Measurements from ENCODE around the gene TENM3. TPM values are rescaled to one million over a fixed set of nuclear protein-coding genes. Genes with fewer than 3 reads are reported as not detected.

The TENM3 gene
- total RNA-seq, 4 donors from 2014 or later, result 0.18 to 9.4 (median 1.5) TPM

DNA sequence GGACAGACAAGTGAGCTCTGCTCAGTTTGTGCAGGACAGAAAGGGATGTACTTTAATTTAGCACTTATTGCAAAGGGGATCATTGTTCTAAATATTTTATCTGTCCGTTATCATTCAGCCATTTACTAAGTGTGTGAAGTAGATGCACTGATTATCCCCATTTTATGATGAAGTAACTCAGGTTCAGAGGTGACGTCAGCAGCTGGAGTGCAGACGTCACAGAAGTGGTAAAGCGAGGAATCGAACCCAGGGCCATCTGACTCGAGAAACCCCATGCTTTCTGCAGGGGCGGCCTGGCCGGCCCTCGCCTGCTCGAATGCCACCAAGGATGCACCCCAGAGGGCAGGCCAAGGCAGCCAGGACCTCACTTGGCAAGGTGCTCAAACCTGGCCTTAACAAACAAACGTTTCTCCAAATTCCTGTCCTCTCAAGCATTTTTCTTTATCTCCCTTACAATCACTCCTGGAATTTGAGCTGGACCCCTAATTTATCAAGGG is 599.0 kb downstream of the TENM3 start:
- no peak for TF ChIP-seq POLR2A (IDR thresholded peaks at IDR 0.05)
- TF ChIP-seq, protein P1, sequence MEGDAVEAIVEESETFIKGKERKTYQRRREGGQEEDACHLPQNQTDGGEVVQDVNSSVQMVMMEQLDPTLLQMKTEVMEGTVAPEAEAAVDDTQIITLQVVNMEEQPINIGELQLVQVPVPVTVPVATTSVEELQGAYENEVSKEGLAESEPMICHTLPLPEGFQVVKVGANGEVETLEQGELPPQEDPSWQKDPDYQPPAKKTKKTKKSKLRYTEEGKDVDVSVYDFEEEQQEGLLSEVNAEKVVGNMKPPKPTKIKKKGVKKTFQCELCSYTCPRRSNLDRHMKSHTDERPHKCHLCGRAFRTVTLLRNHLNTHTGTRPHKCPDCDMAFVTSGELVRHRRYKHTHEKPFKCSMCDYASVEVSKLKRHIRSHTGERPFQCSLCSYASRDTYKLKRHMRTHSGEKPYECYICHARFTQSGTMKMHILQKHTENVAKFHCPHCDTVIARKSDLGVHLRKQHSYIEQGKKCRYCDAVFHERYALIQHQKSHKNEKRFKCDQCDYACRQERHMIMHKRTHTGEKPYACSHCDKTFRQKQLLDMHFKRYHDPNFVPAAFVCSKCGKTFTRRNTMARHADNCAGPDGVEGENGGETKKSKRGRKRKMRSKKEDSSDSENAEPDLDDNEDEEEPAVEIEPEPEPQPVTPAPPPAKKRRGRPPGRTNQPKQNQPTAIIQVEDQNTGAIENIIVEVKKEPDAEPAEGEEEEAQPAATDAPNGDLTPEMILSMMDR (IDR thresholded peaks at IDR 0.05), result no peak
- H3K4me1 ChIP-seq, result no peaks in the 10 kb centered on the region
- no peak for DNase-seq
- no peak overlapping the region for H3K4me3 ChIP-seq
- H3K36me3 ChIP-seq, result no peaks in the 10 kb centered on the region
- no peaks in the 10 kb centered on the region for H3K9me3 ChIP-seq
- H3K27ac ChIP-seq, result no peak overlapping the region
- no peaks in the 10 kb centered on the region for H3K27me3 ChIP-seq

DNA sequence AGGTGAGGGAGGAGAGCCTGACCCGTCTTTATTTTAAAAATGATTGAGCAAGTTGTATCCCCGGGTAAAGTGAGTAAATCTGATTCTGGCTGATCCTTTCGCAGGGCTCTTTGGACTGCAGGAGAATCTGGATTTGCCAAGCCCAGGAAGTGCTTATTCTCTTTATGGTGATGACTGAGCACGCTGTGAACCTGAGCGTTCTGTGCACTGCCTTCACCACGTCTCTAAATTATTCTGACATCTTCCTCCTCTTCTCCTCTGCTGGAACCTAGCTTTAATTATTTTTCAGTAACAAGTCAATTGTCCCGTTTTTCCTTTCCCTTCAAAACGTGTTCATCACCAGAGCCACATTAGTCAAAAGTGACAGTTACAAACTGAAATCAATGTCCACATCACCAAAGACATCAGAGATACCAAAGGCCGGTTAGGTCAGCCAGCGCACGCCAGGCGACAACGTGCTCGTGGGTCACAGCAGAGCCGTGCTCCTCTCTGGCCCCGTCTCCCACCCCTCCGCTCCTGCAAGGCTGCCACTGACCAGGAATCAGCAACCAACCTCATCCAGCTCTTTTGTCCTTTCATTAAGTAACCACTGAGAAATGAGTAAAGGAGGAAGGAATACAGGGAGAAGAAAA is 599.7 kb downstream of the TENM3 start:
- no peak overlapping the region for H3K27ac ChIP-seq
- no peak overlapping the region for H3K4me3 ChIP-seq
- H3K36me3 ChIP-seq, result no peaks in the 10 kb centered on the region
- TF ChIP-seq, protein P1 (IDR thresholded peaks at IDR 0.05), result no peak
- no peak for TF ChIP-seq POLR2A (IDR thresholded peaks at IDR 0.05)
- no peak for DNase-seq
- H3K4me1 ChIP-seq, result no peaks in the 10 kb centered on the region
- H3K27me3 ChIP-seq, result no peaks in the 10 kb centered on the region
- no peaks in the 10 kb centered on the region for H3K9me3 ChIP-seq

DNA sequence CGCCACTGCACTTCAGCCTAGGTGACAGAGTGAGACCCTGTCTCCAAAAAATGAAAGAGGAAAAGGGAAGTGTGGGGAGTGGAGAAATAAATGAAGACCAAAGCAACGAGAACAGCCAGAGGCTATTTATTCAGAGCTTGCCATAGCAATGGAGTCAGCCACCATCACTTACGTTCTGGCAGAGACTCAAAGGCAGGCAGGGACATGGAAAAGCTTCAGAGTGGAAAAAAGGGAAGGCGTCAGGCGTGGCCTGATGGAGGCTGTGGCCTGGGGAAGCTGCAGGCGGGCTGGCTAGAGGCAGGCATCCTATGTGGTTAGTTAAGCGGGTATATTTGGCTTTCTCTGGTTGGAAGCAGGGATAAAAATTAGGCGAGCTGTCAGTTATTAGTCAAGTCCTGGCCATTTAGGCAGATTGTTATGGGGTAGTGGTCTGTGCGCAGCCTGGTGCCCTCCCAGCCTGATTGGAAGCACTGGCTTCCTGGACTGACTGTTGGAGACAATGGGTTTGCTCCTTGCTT is 600.7 kb downstream of the TENM3 start:
- TF ChIP-seq POLR2A (IDR thresholded peaks at IDR 0.05), result no peak
- TF ChIP-seq, protein P1 (IDR thresholded peaks at IDR 0.05), result no peak
- H3K9me3 ChIP-seq, result no peaks in the 10 kb centered on the region
- H3K36me3 ChIP-seq, result no peaks in the 10 kb centered on the region
- no peaks in the 10 kb centered on the region for H3K27me3 ChIP-seq
- H3K4me1 ChIP-seq, result no peaks in the 10 kb centered on the region
- H3K4me3 ChIP-seq, result no peak overlapping the region
- no peak for DNase-seq
- no peak overlapping the region for H3K27ac ChIP-seq

DNA sequence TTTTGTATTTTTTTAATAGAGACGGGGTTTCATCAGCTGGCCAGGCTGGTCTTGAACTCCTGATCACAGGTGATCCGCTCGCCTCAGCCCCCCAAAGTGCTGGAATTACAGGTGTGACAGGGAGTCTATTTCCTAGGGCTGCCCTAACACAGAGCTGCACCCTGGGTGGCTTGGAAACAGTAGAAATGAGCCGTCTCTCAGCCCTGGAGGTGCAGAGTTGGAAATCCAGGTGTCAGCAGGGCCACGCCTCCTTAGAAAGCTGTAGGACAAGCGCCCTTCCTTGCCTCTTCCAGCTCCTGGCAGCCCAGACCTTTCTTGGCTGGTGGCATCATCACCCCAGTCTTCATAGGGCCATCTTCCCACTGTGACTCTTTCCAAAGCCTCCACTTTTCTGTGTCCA is 602.4 kb downstream of the TENM3 start:
- Histone ChIP-seq H3K9me3 (no peaks in the 10 kb centered on the region), H3K4me3 (no peak overlapping the region), H3K36me3 (no peaks in the 10 kb centered on the region), H3K27me3 (no peaks in the 10 kb centered on the region), H3K4me1 (no peaks in the 10 kb centered on the region), H3K27ac (no peak overlapping the region)
- no peak for DNase-seq
- TF ChIP-seq, protein P1 (IDR thresholded peaks at IDR 0.05), result no peak
- TF ChIP-seq POLR2A (IDR thresholded peaks at IDR 0.05), result no peak

DNA sequence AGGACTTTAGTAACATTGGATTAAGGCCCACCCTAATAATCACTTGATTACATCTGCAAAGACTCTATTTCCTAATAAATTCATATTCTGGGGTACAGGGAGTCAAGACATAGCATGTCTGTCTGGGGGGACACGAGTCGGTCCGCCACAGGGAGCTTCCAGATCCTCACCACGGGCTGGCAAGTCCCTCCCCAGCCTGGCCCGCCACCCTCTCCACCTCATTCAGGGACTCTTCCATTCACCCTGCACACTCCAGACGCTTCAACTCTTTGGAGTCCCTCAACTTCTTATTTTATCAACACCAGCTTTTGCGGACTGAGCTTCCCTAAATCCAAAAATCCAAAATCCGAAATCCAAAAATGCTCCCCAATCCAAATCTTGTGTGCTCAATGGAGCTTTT is 602.8 kb downstream of the TENM3 start:
- no peaks in the 10 kb centered on the region for H3K4me1 ChIP-seq
- TF ChIP-seq POLR2A (IDR thresholded peaks at IDR 0.05), result no peak
- TF ChIP-seq, protein P1 (IDR thresholded peaks at IDR 0.05), result no peak
- H3K9me3 ChIP-seq, result no peaks in the 10 kb centered on the region
- no peak overlapping the region for H3K27ac ChIP-seq
- DNase-seq, result no peak
- no peaks in the 10 kb centered on the region for H3K36me3 ChIP-seq
- no peak overlapping the region for H3K4me3 ChIP-seq
- no peaks in the 10 kb centered on the region for H3K27me3 ChIP-seq

All from Peyer's patch (tissue), 4 donors.